ENCODE measurements around the gene CDK11B. TPM values are rescaled to one million over a fixed set of nuclear protein-coding genes. Genes with fewer than 3 reads are reported as not detected.

Gene CDK11B
- total RNA-seq, 4 donors from 2014 or later = 27.2 to 68.9 (median 33.0) TPM

- Histone ChIP-seq H3K36me3 (no peaks in the 10 kb centered on the region), H3K9me3 (no peaks in the 10 kb centered on the region), H3K4me1 (no peaks in the 10 kb centered on the region), H3K27ac (replicated peaks in 1 of 4) (no peak overlapping the region), H3K27me3 (peaks cover 0 to 42% (median 0%) of the 10 kb centered on the region in 4 donors), H3K4me3 (no peak overlapping the region)
- intact Hi-C loops (cut with DNase I) = no loop called here
- 90% methylated on average over 11 of the region's 13 CpGs for WGBS
- DNase-seq (ENCODE audit: extremely low spot score) = no peak
- no peak for TF ChIP-seq POLR2A (IDR thresholded peaks at IDR 0.05; ENCODE audit: low read depth)
- no peak for TF ChIP-seq POLR2AphosphoS5 (IDR thresholded peaks at IDR 0.05)
- no peak for TF ChIP-seq CTCF (IDR thresholded peaks at IDR 0.05)
- no peak for TF ChIP-seq EP300 (IDR thresholded peaks at IDR 0.05)
Measured at GRCh38 chr1:1591452-1591851, 67.4 kb downstream of the CDK11B start.

Other genes with a start within 250 kb of the CDK11B start
- gene ANKRD65, start 237.7 kb downstream of the CDK11B start, total RNA-seq = 10 to 100 TPM in 2 of 4 donors, 1 to 10 TPM in 2; 8.1 to 19.2 (median 9.8) TPM
- gene VWA1, start 223.3 kb downstream of the CDK11B start, total RNA-seq = 100 to 1,000 TPM in 2 of 4 donors, 10 to 100 TPM in 2; 99.7 to 168 (median 116) TPM
- 1 to 10 TPM in 1 of 4 donors, under 1 TPM in 3; 0.32 to 2.4 (median 0.58) TPM for gene ATAD3C, start 209.3 kb downstream of the CDK11B start, total RNA-seq
- gene ATAD3B, start 187.2 kb downstream of the CDK11B start, total RNA-seq = 10 to 100 TPM in 2 of 4 donors, 1 to 10 TPM in 2; 9.7 to 14.9 (median 10.0) TPM
- gene ATAD3A, start 146.8 kb downstream of the CDK11B start, total RNA-seq = 10 to 100 TPM; 18.3 to 29.3 (median 25.2) TPM
- 10 to 100 TPM in 2 of 4 donors, 1 to 10 TPM in 2; 8.7 to 22.1 (median 13.9) TPM for gene TMEM240, start 118.4 kb downstream of the CDK11B start, total RNA-seq
- 100 to 1,000 TPM in 2 of 4 donors, 10 to 100 TPM in 2; 78.7 to 134 (median 112) TPM for gene SSU72, start 84.1 kb downstream of the CDK11B start, total RNA-seq
- gene FNDC10, start 58.9 kb downstream of the CDK11B start, total RNA-seq = 1 to 10 TPM in 1 of 4 donors, under 1 TPM in 2, not detected in 1; 0.50 to 1.9 (median 0.84) TPM
- 10 to 100 TPM; 33.6 to 99.9 (median 74.6) TPM for gene MIB2, start 43.5 kb downstream of the CDK11B start, total RNA-seq
- gene MMP23B, start 26.8 kb downstream of the CDK11B start, total RNA-seq = 10 to 100 TPM in 3 of 4 donors, 1 to 10 TPM in 1; 3.2 to 19.5 (median 14.0) TPM
- gene SLC35E2B, start 33.8 kb upstream of the CDK11B start, total RNA-seq = 10 to 100 TPM; 25.7 to 65.0 (median 35.6) TPM
- 10 to 100 TPM; 18.2 to 46.9 (median 31.4) TPM for gene CDK11A, start 65.4 kb upstream of the CDK11B start, total RNA-seq
- gene NADK, start 119.5 kb upstream of the CDK11B start, total RNA-seq = 100 to 1,000 TPM in 1 of 4 donors, 10 to 100 TPM in 3; 66.4 to 119 (median 82.7) TPM
- gene GNB1, start 232.1 kb upstream of the CDK11B start, total RNA-seq = 100 to 1,000 TPM; 124 to 166 (median 161) TPM

Measured in esophagus muscularis mucosa (tissue), 4 donors.